ENCODE measurements around the gene CFAP54. TPM values are rescaled to one million over a fixed set of nuclear protein-coding genes. Genes with fewer than 3 reads are reported as not detected.
"Not testable (repeated sequence)": the region's sequence is repeated elsewhere in the genome, so short reads cannot be mapped to it uniquely, and the experiment has no call there.

The CFAP54 gene
- total RNA-seq, 2 experiments from 2014 or later = 0.38 to 0.64 TPM

DNA sequence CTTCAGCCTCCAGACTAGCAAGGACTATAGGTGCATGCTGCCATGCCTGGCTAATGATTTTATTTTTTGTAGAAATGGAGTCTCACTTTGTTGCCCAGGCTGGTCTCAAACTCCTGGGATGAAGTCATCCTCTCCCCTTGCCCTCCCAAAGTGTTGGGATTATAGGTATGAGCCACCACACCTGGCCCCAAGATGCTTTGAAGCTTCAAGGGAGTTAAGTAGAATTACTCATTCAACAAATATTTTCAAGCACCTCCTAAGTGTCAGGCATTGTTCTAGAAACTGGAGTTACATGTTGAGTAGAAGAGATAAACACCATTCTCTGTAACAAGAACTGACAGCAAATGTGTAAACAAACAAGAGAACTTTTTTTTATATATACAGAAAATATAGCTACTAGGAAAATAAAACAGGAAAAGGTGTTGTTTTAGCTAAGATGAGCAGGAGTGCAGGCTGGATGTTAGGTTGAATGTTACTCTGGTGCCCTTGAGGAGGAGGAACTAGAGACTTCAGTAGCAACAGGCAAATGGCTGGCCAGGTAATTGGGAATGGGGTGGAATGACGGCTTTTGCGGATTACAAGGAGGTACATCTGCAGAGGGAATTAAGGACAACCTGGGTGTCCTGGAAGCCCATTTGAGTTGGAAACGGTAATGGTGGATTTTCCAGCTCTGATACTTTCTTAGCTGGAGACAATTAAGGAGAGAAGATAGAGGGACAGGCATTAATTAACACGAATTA is 32.0 kb upstream of the CFAP54 start:
- no peaks in the 10 kb centered on the region for H3K9me3 Mint-ChIP-seq
- peaks cover 5% of the 10 kb centered on the region for H3K4me1 Mint-ChIP-seq (ENCODE audit: low read depth)
- no peak overlapping the region for H3K4me3 Mint-ChIP-seq
- intact Hi-C loops (cut with micrococcal nuclease) = no loop called here
- no peaks in the 10 kb centered on the region for H3K36me3 Mint-ChIP-seq (ENCODE audit: low read depth)
- DNase-seq = no peak
- no peak overlapping the region for H3K27ac Mint-ChIP-seq
- H3K27me3 Mint-ChIP-seq (ENCODE audit: low read depth) = no peaks in the 10 kb centered on the region
- CTCF ChIA-PET = interaction anchor here (0.6 to 1.9 kb wide), 6 partner anchors 16 to 59 kb away, joined by 3 to 6 read pairs (median 4); no protein-coding TSS in a partner anchor

DNA sequence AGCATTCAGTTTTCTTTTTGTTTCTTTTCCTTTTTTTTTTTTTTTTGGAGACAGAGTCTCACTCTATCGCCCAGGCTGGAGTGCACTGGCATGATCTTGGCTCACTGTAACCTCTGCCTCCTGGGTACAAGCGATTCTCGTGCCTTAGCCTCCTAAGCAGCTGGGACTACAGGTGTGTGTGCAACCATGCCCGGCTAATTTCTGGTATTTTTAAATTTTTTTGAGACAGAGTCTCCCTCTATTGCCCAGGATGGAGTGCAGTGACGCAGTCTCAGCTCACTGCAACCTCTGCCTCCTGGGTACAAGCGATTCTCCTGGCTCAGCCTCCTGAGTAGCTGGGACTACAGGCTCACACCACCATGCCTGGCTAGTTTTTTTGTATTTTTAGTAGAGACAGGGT is 30.1 kb upstream of the CFAP54 start:
- CTCF ChIA-PET; H3K9me3 Mint-ChIP-seq; H3K27me3 Mint-ChIP-seq (ENCODE audit: low read depth); H3K27ac Mint-ChIP-seq; H3K4me1 Mint-ChIP-seq (ENCODE audit: low read depth); H3K4me3 Mint-ChIP-seq; H3K36me3 Mint-ChIP-seq (ENCODE audit: low read depth); DNase-seq; intact Hi-C loops (cut with micrococcal nuclease): not testable (repeated sequence)

- H3K27me3 Mint-ChIP-seq (ENCODE audit: low read depth) = no peaks in the 10 kb centered on the region
- DNase-seq = no peak
- no peaks in the 10 kb centered on the region for H3K9me3 Mint-ChIP-seq
- H3K27ac Mint-ChIP-seq = no peak overlapping the region
- H3K4me3 Mint-ChIP-seq = no peak overlapping the region
- no peaks in the 10 kb centered on the region for H3K36me3 Mint-ChIP-seq (ENCODE audit: low read depth)
- H3K4me1 Mint-ChIP-seq (ENCODE audit: low read depth) = no peaks in the 10 kb centered on the region
- intact Hi-C loops (cut with micrococcal nuclease) = no loop called here
- CTCF ChIA-PET = interaction anchor here (0.6 to 1.1 kb wide), 4 partner anchors 54 to 686 kb away, joined by 3 read pairs; partner anchors contain the start of gene CCDC38
Observed at GRCh38 chr12:96462571-96463280, 26.7 kb upstream of the CFAP54 start.

DNA sequence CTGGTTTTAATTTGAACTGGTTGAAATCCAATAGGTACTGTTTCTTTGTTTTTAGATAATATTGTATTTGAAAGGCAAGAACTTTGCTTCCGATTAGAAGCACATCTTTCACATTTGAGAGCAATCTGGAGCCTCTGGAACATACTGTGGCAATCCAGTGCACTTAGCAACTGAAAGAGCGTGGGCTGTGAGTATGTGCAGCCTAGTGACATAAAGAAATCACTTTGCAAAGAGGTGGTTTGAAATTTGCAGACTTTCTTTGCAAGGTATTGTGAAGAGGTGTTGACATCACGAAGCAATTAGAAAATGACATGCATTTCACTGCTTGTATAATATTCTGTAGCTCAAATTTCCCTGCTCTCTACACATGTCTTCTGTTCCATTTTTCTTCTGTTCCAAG is 23.5 kb upstream of the CFAP54 start:
- intact Hi-C loops (cut with micrococcal nuclease) = no loop called here
- H3K9me3 Mint-ChIP-seq = peaks cover 3% of the 10 kb centered on the region
- no peak overlapping the region for H3K27ac Mint-ChIP-seq
- no peaks in the 10 kb centered on the region for H3K4me1 Mint-ChIP-seq (ENCODE audit: low read depth)
- no peaks in the 10 kb centered on the region for H3K27me3 Mint-ChIP-seq (ENCODE audit: low read depth)
- CTCF ChIA-PET = interaction anchor here (0.5 to 0.9 kb wide), 3 partner anchors 12 to 251 kb away, joined by 3 read pairs; no protein-coding TSS in a partner anchor
- no peak overlapping the region for H3K4me3 Mint-ChIP-seq
- H3K36me3 Mint-ChIP-seq (ENCODE audit: low read depth) = peaks cover 3% of the 10 kb centered on the region
- no peak for DNase-seq

DNA sequence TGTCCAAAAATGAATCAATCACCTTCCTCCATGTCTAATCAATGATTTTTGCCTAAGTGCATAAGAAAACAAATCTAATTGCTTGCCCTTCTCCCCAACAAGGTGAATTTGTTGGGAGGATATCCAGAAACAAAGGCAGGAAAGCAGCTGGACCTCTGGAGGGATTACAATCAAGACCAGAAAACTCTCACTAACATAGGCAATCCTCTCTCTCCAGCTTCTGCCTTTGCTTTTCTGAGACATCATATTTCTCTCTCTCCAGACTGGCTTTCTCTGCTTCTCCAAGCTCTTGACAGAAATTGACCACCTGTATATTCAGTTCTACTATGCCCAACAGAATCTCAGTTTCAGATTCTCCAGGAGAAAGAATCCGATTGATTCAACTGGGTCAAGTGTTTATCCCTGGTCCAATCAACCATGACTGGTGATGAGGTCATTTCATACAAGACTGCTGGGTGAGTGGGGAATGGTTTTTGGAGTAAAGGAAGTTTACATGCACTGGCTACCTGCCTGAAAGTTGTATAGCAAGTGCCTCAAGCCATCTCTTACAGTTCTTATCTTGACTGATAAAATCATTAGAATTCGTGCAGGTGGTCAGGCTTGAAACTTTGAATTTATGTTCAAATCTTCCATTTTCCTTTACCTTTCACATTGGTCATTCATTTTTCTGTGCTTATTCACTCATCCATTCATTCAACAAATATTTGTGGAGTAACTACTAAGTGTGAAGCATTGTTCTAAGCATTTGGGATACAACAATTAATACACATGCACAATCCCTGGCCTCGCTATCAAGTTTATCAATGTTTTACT is 22.2 kb upstream of the CFAP54 start:
- no peak for DNase-seq
- H3K4me3 Mint-ChIP-seq = no peak overlapping the region
- intact Hi-C loops (cut with micrococcal nuclease) = no loop called here
- H3K27ac Mint-ChIP-seq = no peak overlapping the region
- peaks cover 3% of the 10 kb centered on the region for H3K36me3 Mint-ChIP-seq (ENCODE audit: low read depth)
- no peaks in the 10 kb centered on the region for H3K4me1 Mint-ChIP-seq (ENCODE audit: low read depth)
- peaks cover 3% of the 10 kb centered on the region for H3K9me3 Mint-ChIP-seq
- CTCF ChIA-PET = no interaction called here
- no peaks in the 10 kb centered on the region for H3K27me3 Mint-ChIP-seq (ENCODE audit: low read depth)

DNA sequence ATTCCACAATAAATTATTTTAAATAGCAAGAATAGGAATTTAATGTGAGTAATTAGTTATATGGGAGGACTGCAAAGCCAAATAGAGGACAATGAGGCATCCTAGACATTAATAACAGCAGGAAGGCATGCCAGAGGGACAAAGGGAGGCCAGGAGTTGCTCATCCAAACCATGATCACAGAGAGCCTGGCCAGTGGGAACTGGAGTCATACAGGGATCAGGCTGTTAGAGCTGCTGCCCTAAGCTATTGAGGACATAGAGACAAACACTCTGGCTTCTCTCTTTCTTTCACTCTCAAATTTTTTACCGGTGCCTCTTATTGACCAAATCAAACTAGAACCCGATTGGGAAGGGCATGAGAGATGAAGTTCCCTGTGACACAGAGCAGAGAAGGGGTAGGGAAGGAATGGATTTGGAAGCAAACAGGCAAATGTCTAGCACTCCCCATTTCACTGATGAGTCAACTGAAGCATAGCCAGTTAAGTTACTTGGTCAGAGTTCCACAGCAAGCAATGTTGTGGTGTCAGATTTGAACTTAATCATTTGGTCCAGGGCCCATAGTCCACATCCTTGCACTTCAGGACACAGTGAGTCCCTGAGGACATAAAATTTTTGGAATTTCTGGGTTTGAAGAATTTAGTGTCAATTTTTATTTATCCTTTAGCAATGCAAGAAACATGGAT is 17.9 kb upstream of the CFAP54 start:
- Mint-ChIP-seq H3K27ac (no peak overlapping the region), H3K4me1 (ENCODE audit: low read depth) (no peaks in the 10 kb centered on the region), H3K27me3 (ENCODE audit: low read depth) (no peaks in the 10 kb centered on the region), H3K4me3 (no peak overlapping the region), H3K9me3 (peaks cover 3% of the 10 kb centered on the region), H3K36me3 (ENCODE audit: low read depth) (peaks cover 3% of the 10 kb centered on the region)
- CTCF ChIA-PET = interaction anchor here (0.6 to 0.7 kb wide), 2 partner anchors 50 to 93 kb away, joined by 3 read pairs; no protein-coding TSS in a partner anchor
- intact Hi-C loops (cut with micrococcal nuclease) = no loop called here
- DNase-seq = no peak

DNA sequence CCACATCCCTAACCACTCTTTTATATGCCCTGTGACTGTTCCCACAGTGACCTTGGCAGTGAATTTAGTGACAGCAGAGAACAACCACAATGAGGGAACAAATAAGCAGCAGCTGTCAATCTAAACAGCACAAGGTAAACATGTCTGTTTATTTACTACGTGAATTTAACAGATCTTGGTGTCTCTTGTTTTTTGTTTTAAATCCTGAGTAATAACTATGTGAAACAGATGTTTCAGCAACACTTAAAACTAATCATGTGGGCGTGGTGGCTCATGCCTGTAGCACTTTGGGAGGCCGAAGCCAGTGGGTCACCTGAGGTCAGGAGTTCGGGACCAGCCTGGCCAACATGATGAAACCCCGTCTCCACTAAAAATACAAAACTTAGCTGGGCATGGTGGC is 17.0 kb upstream of the CFAP54 start:
- DNase-seq = no peak
- no peaks in the 10 kb centered on the region for H3K27me3 Mint-ChIP-seq (ENCODE audit: low read depth)
- peaks cover 3% of the 10 kb centered on the region for H3K36me3 Mint-ChIP-seq (ENCODE audit: low read depth)
- no peak overlapping the region for H3K4me3 Mint-ChIP-seq
- H3K27ac Mint-ChIP-seq = no peak overlapping the region
- no peaks in the 10 kb centered on the region for H3K4me1 Mint-ChIP-seq (ENCODE audit: low read depth)
- CTCF ChIA-PET = interaction anchor here (0.6 kb wide), 1 partner anchor 94 kb away, joined by 3 read pairs; no protein-coding TSS in a partner anchor
- peaks cover 3% of the 10 kb centered on the region for H3K9me3 Mint-ChIP-seq
- intact Hi-C loops (cut with micrococcal nuclease) = no loop called here

DNA sequence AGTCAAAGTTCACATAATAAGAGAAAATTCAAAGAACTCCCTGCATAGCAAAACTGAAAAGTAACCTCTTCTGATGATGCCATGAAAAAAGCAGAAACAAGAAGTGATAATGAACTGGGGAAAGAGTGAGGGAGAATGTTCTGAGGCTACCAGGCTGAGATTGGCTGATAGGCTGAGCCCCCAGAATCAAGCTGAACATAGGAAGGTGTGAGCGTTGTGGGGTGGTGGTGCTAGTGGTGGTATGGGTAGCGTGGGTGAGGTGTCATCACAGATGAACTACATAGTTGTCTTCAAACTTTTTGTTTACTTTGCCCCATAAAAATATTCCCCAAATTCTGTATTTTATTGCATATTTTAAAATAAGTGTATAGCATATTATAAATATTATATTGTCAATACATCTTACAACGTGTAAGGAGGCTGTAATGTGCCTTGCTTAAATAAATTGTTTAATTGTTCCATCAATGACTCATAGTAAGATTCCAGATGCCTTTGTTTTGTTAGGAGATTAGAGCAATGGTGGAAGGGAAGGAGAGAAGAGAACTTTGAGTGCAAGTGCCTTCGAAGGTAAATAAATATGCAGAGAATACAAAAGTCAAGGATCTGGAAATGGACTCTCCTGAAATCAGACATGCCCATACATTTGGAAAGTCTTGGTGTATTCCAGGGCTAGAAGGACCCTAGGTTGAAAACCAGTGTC is 15.8 kb upstream of the CFAP54 start:
- DNase-seq = no peak
- Mint-ChIP-seq H3K4me1 (ENCODE audit: low read depth) (no peaks in the 10 kb centered on the region), H3K36me3 (ENCODE audit: low read depth) (peaks cover 3% of the 10 kb centered on the region), H3K9me3 (peaks cover 3% of the 10 kb centered on the region), H3K4me3 (no peak overlapping the region), H3K27me3 (ENCODE audit: low read depth) (no peaks in the 10 kb centered on the region), H3K27ac (no peak overlapping the region)
- intact Hi-C loops (cut with micrococcal nuclease) = no loop called here
- CTCF ChIA-PET = interaction anchor here (0.7 kb wide), 1 partner anchor 17 kb away, joined by 3 read pairs; no protein-coding TSS in a partner anchor

GRCh38 chr12:96474206-96474605 is 15.2 kb upstream of the CFAP54 start:
- no peak for DNase-seq
- H3K9me3 Mint-ChIP-seq = peaks cover 3% of the 10 kb centered on the region
- H3K4me1 Mint-ChIP-seq (ENCODE audit: low read depth) = no peaks in the 10 kb centered on the region
- H3K36me3 Mint-ChIP-seq (ENCODE audit: low read depth) = peaks cover 3% of the 10 kb centered on the region
- H3K4me3 Mint-ChIP-seq = no peak overlapping the region
- no peak overlapping the region for H3K27ac Mint-ChIP-seq
- H3K27me3 Mint-ChIP-seq (ENCODE audit: low read depth) = no peaks in the 10 kb centered on the region
- intact Hi-C loops (cut with micrococcal nuclease) = no loop called here
- CTCF ChIA-PET = no interaction called here

DNA sequence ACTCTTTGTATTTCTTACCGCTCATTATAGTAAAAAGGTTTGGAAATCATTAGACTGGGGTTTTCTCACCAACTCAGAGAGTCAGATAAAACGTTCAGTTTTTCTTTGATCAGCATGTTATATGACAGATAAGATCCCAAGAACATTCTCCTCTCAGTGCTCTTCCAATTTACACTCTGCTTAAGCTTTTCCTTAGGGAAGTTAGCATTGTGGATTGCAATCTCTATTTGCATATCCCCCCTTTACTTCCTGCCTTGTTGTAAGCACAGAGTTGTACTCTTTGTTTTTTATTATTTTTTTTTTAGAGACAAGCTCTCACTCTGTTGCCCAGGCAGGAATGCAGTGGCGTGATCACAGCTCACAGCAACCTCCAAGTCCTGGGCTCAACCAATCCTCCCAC is 11.4 kb upstream of the CFAP54 start:
- Mint-ChIP-seq H3K4me1 (ENCODE audit: low read depth) (no peaks in the 10 kb centered on the region), H3K27ac (no peak overlapping the region), H3K36me3 (ENCODE audit: low read depth) (no peaks in the 10 kb centered on the region), H3K4me3 (no peak overlapping the region), H3K9me3 (no peaks in the 10 kb centered on the region), H3K27me3 (ENCODE audit: low read depth) (no peaks in the 10 kb centered on the region)
- CTCF ChIA-PET = interaction anchor here (0.5 to 1.1 kb wide), 4 partner anchors 27 to 1525 kb away, joined by 3 to 9 read pairs (median 3); no protein-coding TSS in a partner anchor
- DNase-seq = no peak
- intact Hi-C loops (cut with micrococcal nuclease) = no loop called here

DNA sequence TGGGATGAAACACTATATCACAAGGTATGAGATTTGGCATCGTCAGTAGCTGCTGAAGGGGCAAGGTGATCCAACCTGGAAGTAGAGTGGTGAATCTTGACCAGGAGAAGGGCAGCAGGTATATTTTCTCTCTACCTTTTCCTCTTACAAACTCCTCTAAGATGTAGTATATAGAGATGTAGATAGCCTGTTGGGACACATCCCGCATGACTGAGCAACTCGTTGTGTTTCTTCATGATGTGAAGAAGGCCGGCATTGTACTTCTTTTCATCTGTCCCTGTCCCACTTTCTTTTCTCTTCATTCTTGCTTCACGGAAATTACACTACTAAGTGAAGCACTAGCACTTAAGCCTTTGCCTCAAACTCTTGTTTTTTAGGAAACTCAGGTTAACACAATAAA is 7.3 kb upstream of the CFAP54 start:
- H3K4me3 Mint-ChIP-seq = no peak overlapping the region
- peaks cover 18% of the 10 kb centered on the region for H3K4me1 Mint-ChIP-seq (ENCODE audit: low read depth)
- intact Hi-C loops (cut with micrococcal nuclease) = loop anchor here (10.0 kb wide), 1 partner anchor 627 kb away; the partner anchor contains the start of gene SNRPF
- H3K27me3 Mint-ChIP-seq (ENCODE audit: low read depth) = no peaks in the 10 kb centered on the region
- no peaks in the 10 kb centered on the region for H3K9me3 Mint-ChIP-seq
- H3K27ac Mint-ChIP-seq = no peak overlapping the region
- no peak for DNase-seq
- CTCF ChIA-PET = no interaction called here
- no peaks in the 10 kb centered on the region for H3K36me3 Mint-ChIP-seq (ENCODE audit: low read depth)

All from activated naive CD4-positive, alpha-beta T cell treated with anti-CD3 and anti-CD28 coated beads for 36 hours (primary cell).